ENCODE data around the gene PSAPL1.
"Not testable (repeated sequence)": the region's sequence is repeated elsewhere in the genome, so short reads cannot be mapped to it uniquely, and the experiment has no call there.

PSAPL1 gene

GRCh38 chr4:7459471-7459870 lies 24.7 kb upstream of the PSAPL1 start:
- no peak for DNase-seq (ENCODE audit: low read depth in 2 of 2)

GRCh38 chr4:7458477-7458876 lies 23.7 kb upstream of the PSAPL1 start:
- no peak for DNase-seq (ENCODE audit: low read depth in 2 of 2)

GRCh38 chr4:7458066-7458425 lies 23.3 kb upstream of the PSAPL1 start:
- no peak for DNase-seq (ENCODE audit: low read depth in 2 of 2)

- no peak for DNase-seq (ENCODE audit: low read depth in 2 of 2)
These were observed 22.7 kb upstream of the PSAPL1 start for GRCh38 chr4:7457201-7458065.

GRCh38 chr4:7452802-7453201 lies 18.1 kb upstream of the PSAPL1 start:
- not testable (repeated sequence) for DNase-seq (ENCODE audit: low read depth in 2 of 2)

- DNase-seq (ENCODE audit: low read depth in 2 of 2), result no peak
These were observed 17.1 kb upstream of the PSAPL1 start for GRCh38 chr4:7451800-7452199.

GRCh38 chr4:7451434-7451789 lies 16.7 kb upstream of the PSAPL1 start:
- no peak for DNase-seq (ENCODE audit: low read depth in 2 of 2)

- no peak for DNase-seq (ENCODE audit: low read depth in 2 of 2)
These were observed 16.2 kb upstream of the PSAPL1 start for GRCh38 chr4:7450775-7451433.

GRCh38 chr4:7448036-7448435 lies 13.3 kb upstream of the PSAPL1 start:
- no peak for DNase-seq (ENCODE audit: low read depth in 2 of 2)

GRCh38 chr4:7447236-7447635 lies 12.5 kb upstream of the PSAPL1 start:
- no peak for DNase-seq (ENCODE audit: low read depth in 2 of 2)

- DNase-seq (ENCODE audit: low read depth in 2 of 2), result no peak
These were observed 10.0 kb upstream of the PSAPL1 start for GRCh38 chr4:7444731-7445130.

- no peak for DNase-seq (ENCODE audit: low read depth in 2 of 2)
These were observed 9.6 kb upstream of the PSAPL1 start for GRCh38 chr4:7444314-7444713.

GRCh38 chr4:7442574-7443162 lies 7.9 kb upstream of the PSAPL1 start:
- no peak for DNase-seq (ENCODE audit: low read depth in 2 of 2)

GRCh38 chr4:7441201-7441600 lies 6.5 kb upstream of the PSAPL1 start:
- DNase-seq (ENCODE audit: low read depth in 2 of 2), result no peak

GRCh38 chr4:7439699-7440098 lies 5.0 kb upstream of the PSAPL1 start:
- DNase-seq (ENCODE audit: low read depth in 2 of 2), result no peak

- DNase-seq (ENCODE audit: low read depth in 2 of 2), result no peak
These were observed 1.5 kb upstream of the PSAPL1 start for GRCh38 chr4:7436256-7436655.

GRCh38 chr4:7435471-7436061 lies 836 bp upstream of the PSAPL1 start:
- no peak for DNase-seq (ENCODE audit: low read depth in 2 of 2)

GRCh38 chr4:7434141-7434765 lies 477 bp downstream of the PSAPL1 start:
- no peak for DNase-seq (ENCODE audit: low read depth in 2 of 2)

GRCh38 chr4:7433376-7434140 lies 1.2 kb downstream of the PSAPL1 start:
- DNase-seq (ENCODE audit: low read depth in 2 of 2), result no peak

- no peak for DNase-seq (ENCODE audit: low read depth in 2 of 2)
These were observed 2.0 kb downstream of the PSAPL1 start for GRCh38 chr4:7432531-7433375.
